GM23338 (cell line): Measurements from ENCODE around the gene SRSF11. TPM values are rescaled to one million over a fixed set of nuclear protein-coding genes. Genes with fewer than 3 reads are reported as not detected.

Experiments
- ATAC-seq: fragments of 200-7000 bp; cut with Tn5 transposase; 3 replicates; pipeline ENCODE4 v1.9.1; 2020
- DNase-seq: peaks from one replicate; pipeline ENCODE4 v3.0.0-alpha.2; 2015; ENCODE audit warnings: low spot score
- H2AFZ ChIP-seq: fragments of 200-600 bp; sonication (generic); 2 replicates; pipeline ENCODE4 v1.8.0; 2016; ENCODE audit warnings: antibody characterized with exemption, mild to moderate bottlenecking, moderate library complexity
- H3F3A ChIP-seq: fragments of 200-600 bp; sonication (generic); replicated peaks from 2 replicates; pipeline ENCODE4 v1.8.0; 2017; ENCODE audit warnings: antibody characterized with exemption, mixed run types, low read depth
- H3K27ac ChIP-seq: fragments of 200-600 bp; sonication (generic); 2 replicates; pipeline ENCODE4 v1.6.1; 2016; ENCODE audit warnings: low read depth
- H3K27me3 ChIP-seq: fragments of 200-600 bp; sonication (generic); 2 replicates; pipeline ENCODE4 v1.8.0; 2016; ENCODE audit warnings: mild to moderate bottlenecking, mixed run types, moderate library complexity; ENCODE audit not compliant: insufficient read depth
- H3K36me3 ChIP-seq: fragments of 200-600 bp; sonication (generic); 2 replicates; pipeline ENCODE4 v1.8.0; 2016; ENCODE audit warnings: mild to moderate bottlenecking; ENCODE audit not compliant: insufficient read depth
- H3K4me1 ChIP-seq: fragments of 200-600 bp; sonication (generic); 2 replicates; pipeline ENCODE4 v1.8.0; 2016; ENCODE audit warnings: mild to moderate bottlenecking, moderate library complexity; ENCODE audit not compliant: insufficient read depth
- H3K4me2 ChIP-seq: fragments of 200-600 bp; sonication (generic); 2 replicates; pipeline ENCODE4 v1.7.1; 2017; ENCODE audit warnings: mixed run types
- H3K4me3 ChIP-seq: fragments of 200-600 bp; sonication (generic); 2 replicates; pipeline ENCODE4 v1.6.1; 2016; ENCODE audit warnings: mixed run types
- H3K79me2 ChIP-seq: fragments of 200-600 bp; sonication (generic); replicated peaks from 2 replicates; pipeline ENCODE4 v1.8.0; 2017; ENCODE audit warnings: mild to moderate bottlenecking; ENCODE audit not compliant: insufficient read depth
- H3K9me2 ChIP-seq: fragments of 200-600 bp; sonication (generic); 2 replicates; pipeline ENCODE4 v1.8.0; 2017; ENCODE audit not compliant: insufficient read depth
- H4K20me1 ChIP-seq: fragments of 200-600 bp; sonication (generic); replicated peaks from 2 replicates; pipeline ENCODE4 v1.8.0; 2017; ENCODE audit warnings: mild to moderate bottlenecking; ENCODE audit not compliant: insufficient read depth
- H3K27ac Mint-ChIP-seq: 2 replicates; pipeline ENCODE4 v1.8.0; 2020; ENCODE audit warnings: inconsistent platforms, mild to moderate bottlenecking, moderate library complexity, mixed read lengths
- H3K27me3 Mint-ChIP-seq: 3 replicates; pipeline ENCODE4 v1.8.0; 2022; ENCODE audit warnings: low read depth, mild to moderate bottlenecking, moderate library complexity, mixed read lengths, inconsistent platforms; ENCODE audit not compliant: insufficient read depth, poor library complexity
- H3K36me3 Mint-ChIP-seq: 3 replicates; pipeline ENCODE4 v1.8.0; 2021; ENCODE audit warnings: low read depth, mild to moderate bottlenecking, inconsistent platforms, moderate library complexity, mixed read lengths
- H3K4me1 Mint-ChIP-seq: 3 replicates; pipeline ENCODE4 v1.8.0; 2020; ENCODE audit warnings: mild to moderate bottlenecking, inconsistent platforms, mixed read lengths
- H3K4me3 Mint-ChIP-seq: 3 replicates; pipeline ENCODE4 v1.8.0; 2021; ENCODE audit warnings: moderate library complexity, mild to moderate bottlenecking, inconsistent platforms, mixed read lengths
- H3K9me3 Mint-ChIP-seq: 3 replicates; pipeline ENCODE4 v1.8.0; 2020; ENCODE audit warnings: moderate library complexity, mild to moderate bottlenecking, inconsistent platforms, mixed read lengths
- CREB1 ChIP-seq: fragments of 250-450 bp; sonication (Bioruptor Pico); IDR thresholded peaks from 2 replicates; pipeline ENCODE4 v1.5.0; 2020; ENCODE audit warnings: low read depth, mild to moderate bottlenecking, moderate library complexity
- CTCF ChIP-seq, 2 experiments: fragments of 200-600 bp in 1 of 2; sonication (generic) in 1 of 2; conservative IDR thresholded peaks; 2 replicates each; pipeline versions ENCODE4 v1.5.1 to v1.6.1; 2016 to 2017; ENCODE audit warnings: antibody characterized with exemption in 2 of 2, low read depth in 2 of 2, mild to moderate bottlenecking in 2 of 2, moderate library complexity in 1 of 2
- ETS1 ChIP-seq: IDR thresholded peaks from 2 replicates; pipeline ENCODE4 v1.6.1; 2016; ENCODE audit warnings: antibody characterized with exemption
- EZH2 ChIP-seq: fragments of 200-600 bp; sonication (generic); IDR thresholded peaks from one replicate; pipeline ENCODE4 v1.8.0; 2017; ENCODE audit warnings: antibody characterized with exemption, mild to moderate bottlenecking, low read depth; ENCODE audit not compliant: unreplicated experiment
- EZH2phosphoT487 ChIP-seq: fragments of 200-600 bp; sonication (generic); IDR thresholded peaks from one replicate; pipeline ENCODE4 v1.8.1; 2018; ENCODE audit warnings: antibody characterized with exemption; ENCODE audit not compliant: unreplicated experiment
- JUNB ChIP-seq: IDR thresholded peaks from one replicate; pipeline ENCODE4 v1.6.1; 2016; ENCODE audit warnings: antibody characterized with exemption; ENCODE audit not compliant: unreplicated experiment
- NANOG ChIP-seq: IDR thresholded peaks from 2 replicates; pipeline ENCODE4 v1.6.1; 2016; ENCODE audit warnings: antibody characterized with exemption, borderline replicate concordance
- POLR2AphosphoS5 ChIP-seq: IDR thresholded peaks from 2 replicates; pipeline ENCODE4 v1.6.1; 2016; ENCODE audit warnings: antibody characterized with exemption, low read depth
- REST ChIP-seq: IDR thresholded peaks from one replicate; pipeline ENCODE4 v1.6.1; 2018; ENCODE audit warnings: antibody characterized with exemption; ENCODE audit not compliant: unreplicated experiment
- STAT1 ChIP-seq: IDR thresholded peaks from one replicate; pipeline ENCODE4 v1.6.1; 2016; ENCODE audit warnings: antibody characterized with exemption; ENCODE audit not compliant: unreplicated experiment
- ZNF114 ChIP-seq: fragments of 250-450 bp; sonication (Bioruptor Pico); IDR thresholded peaks from 2 replicates; pipeline ENCODE4 v1.5.0; 2020; ENCODE audit warnings: mild to moderate bottlenecking, moderate library complexity
- ZNF331 ChIP-seq: fragments of 250-450 bp; sonication (Bioruptor Pico); IDR thresholded peaks from 2 replicates; pipeline ENCODE4 v1.5.0; 2020; ENCODE audit warnings: low read depth, mild to moderate bottlenecking, moderate library complexity
- ZNF462 ChIP-seq: fragments of 250-450 bp; sonication (Bioruptor Pico); IDR thresholded peaks from 2 replicates; pipeline ENCODE4 v1.5.0; 2020; ENCODE audit warnings: mild to moderate bottlenecking, moderate library complexity
- polyA plus RNA-seq: library from polyadenylated mRNA; unstranded; fragments of >200 nt; fragmentation: Nextera tagmentation; extraction: Ambion mirVana; gene quantifications from 2 replicates; pipeline ENCODE4 v1.2.1, GENCODE V29; 2016
- total RNA-seq: library from RNA; depleted of rRNA; stranded (reverse); fragments of >200 nt; shearing (Covaris generic); gene quantifications from 2 replicates; pipeline ENCODE4 v1.2.3, GENCODE V29; 2014

Gene SRSF11
- total and polyA plus RNA-seq, 2 experiments from 2014 or later: 182 to 372 TPM

GRCh38 chr1:70228670-70229069, 7.5 kb downstream of the SRSF11 start:
- Mint-ChIP-seq H3K27ac (no peak overlapping the region), H3K36me3 (peaks cover 75% of the 10 kb centered on the region), H3K9me3 (no peaks in the 10 kb centered on the region), H3K4me1 (peaks cover 18% of the 10 kb centered on the region; the same call in 2 of the 3 replicates), H3K27me3 (no peaks in the 10 kb centered on the region), H3K4me3 (no peak overlapping the region)
- DNase-seq (no peak), ATAC-seq (no peak)
- no peak overlapping the region for H3K4me2 ChIP-seq
- H3K4me1 ChIP-seq: no peaks in the 10 kb centered on the region; the same call in 1 of the 2 replicates
- TF ChIP-seq JUNB (no peak), STAT1 (no peak), NANOG (no peak), ZNF462 (CRISPR knock-in tag) (no peak), ZNF114 (CRISPR knock-in tag) (no peak), CTCF (conservative IDR thresholded peaks at IDR 0.05; ENCODE audit: low read depth in 2 of 2) (no peak), CREB1 (CRISPR knock-in tag) (no peak), ETS1 (no peak), EZH2phosphoT487 (no peak), POLR2AphosphoS5 (no peak), ZNF331 (no peak), EZH2 (no peak), REST (no peak)
- H3K27ac ChIP-seq: no peak overlapping the region
- peaks cover 59% of the 10 kb centered on the region for H3K36me3 ChIP-seq
- H3K79me2 ChIP-seq: peaks cover 67% of the 10 kb centered on the region
- no peaks in the 10 kb centered on the region; the same call in none of the 2 replicates for H4K20me1 ChIP-seq
- no peak overlapping the region for H2AFZ ChIP-seq
- H3F3A ChIP-seq: no peaks in the 10 kb centered on the region
- H3K9me2 ChIP-seq: no peaks in the 10 kb centered on the region
- no peaks in the 10 kb centered on the region for H3K27me3 ChIP-seq
- H3K4me3 ChIP-seq: no peak overlapping the region
